ENCODE data around the gene CREB3L2. TPM values are rescaled to one million over a fixed set of nuclear protein-coding genes. Genes with fewer than 3 reads are reported as not detected.

The CREB3L2 gene
- total and polyA plus RNA-seq, 2 of the 4 experiments (the other 2 are of a cell fraction): 42.3 to 57.9 TPM

GRCh38 chr7:137976696-137977095, 25.2 kb downstream of the CREB3L2 start:
- H3K9me3 ChIP-seq (ENCODE audit: control insufficient read depth, insufficient read depth, low read length): no peaks in the 10 kb centered on the region
- WGBS, 2 experiments (ENCODE audit: extremely low coverage in 2 of 2, insufficient read length in 1 of 2): no CpG with 5 or more reads among the region's 5 CpGs
- H3K9ac ChIP-seq (ENCODE audit: low read depth, low read length): no peak overlapping the region
- H3K56ac ChIP-seq (ENCODE audit: extremely low read depth, insufficient read depth, low read length): no peak overlapping the region
- H4K5ac ChIP-seq (ENCODE audit: low read depth, low read length): no peak overlapping the region
- H2AK9ac ChIP-seq (replicated peaks; ENCODE audit: low read depth, low read length, poor library complexity): no peak overlapping the region
- H3K79me1 ChIP-seq (ENCODE audit: low read depth in 1 of 2, low read length in 2 of 2): peaks cover 14 to 77% of the 10 kb centered on the region in 2 experiments
- peaks cover 7% of the 10 kb centered on the region; the same call in 1 of the 2 replicates for H4K20me1 ChIP-seq (ENCODE audit: insufficient read depth, low read length)
- no peak overlapping the region for H3K4me2 ChIP-seq (ENCODE audit: low read depth, low read length)
- TF ChIP-seq RFX5 (IDR thresholded peaks at IDR 0.05; ENCODE audit: low read depth, low read length) (no peak), MAZ (IDR thresholded peaks at IDR 0.05; ENCODE audit: borderline replicate concordance, low read depth, low read length) (no peak), CTCF (conservative IDR thresholded peaks at IDR 0.05; ENCODE audit: low read depth, low read length) (no peak), CHD1 (IDR thresholded peaks at IDR 0.05; ENCODE audit: low read depth, low read length) (no peak), BHLHE40 (IDR thresholded peaks at IDR 0.05; ENCODE audit: low read depth, low read length) (no peak), SMC3 (IDR thresholded peaks at IDR 0.05; ENCODE audit: low read depth, low read length) (no peak), MAFK (IDR thresholded peaks at IDR 0.05; ENCODE audit: low read depth, low read length) (no peak), MXI1 (IDR thresholded peaks at IDR 0.05; ENCODE audit: borderline replicate concordance, low read depth, low read length) (no peak)
- dilution Hi-C loops (cut with HindIII; ENCODE audit: low sequenced_read_pairs, unreplicated experiment) (no loop called here), intact Hi-C loops (cut with micrococcal nuclease) (no loop called here), in situ Hi-C loops (cut with MboI; ENCODE audit: low sequenced_read_pairs) (loop anchor here (25.0 kb wide), 1 partner anchor 839 kb away; no protein-coding TSS in a partner anchor)
- ChIA-PET POLR2A (ENCODE audit: unreplicated experiment) (no interaction called here), CTCF (no interaction called here)
- ATAC-seq (ENCODE audit: low read depth) (no peak), DNase-seq (no peak)
- H4K8ac ChIP-seq (ENCODE audit: low read depth in 2 of 2, low read length in 2 of 2): peak overlapping the region; percentile 30 to 45; a peak in 2 of 4 replicates
- H2BK5ac ChIP-seq (ENCODE audit: low read depth, low read length, poor library complexity, severe bottlenecking): peak overlapping the region; percentile 93
- no peak overlapping the region for H3K4me3 ChIP-seq (ENCODE audit: insufficient read depth, low read depth, low read length)
- H3K23ac ChIP-seq (ENCODE audit: low read depth, low read length): no peak overlapping the region
- peak overlapping the region; percentile 22; the same call in 1 of the 2 replicates for H2BK120ac ChIP-seq (ENCODE audit: low read depth, low read length)
- H3K4me1 ChIP-seq (ENCODE audit: control insufficient read depth, insufficient read depth, low read length): peaks cover 43% of the 10 kb centered on the region
- peak overlapping the region; percentile 46 for H3K14ac ChIP-seq (replicated peaks; ENCODE audit: low read depth, low read length)
- 0 out of 3 replicates have a peak overlapping the region, but pooled peaks have one; percentile 61 for H2BK15ac ChIP-seq (ENCODE audit: low read depth, low read length)
- H2AK5ac ChIP-seq (ENCODE audit: low read depth, low read length): peak overlapping the region; percentile 62
- H2AFZ ChIP-seq (replicated peaks; ENCODE audit: low read length, poor library complexity): no peak overlapping the region
- no peaks in the 10 kb centered on the region for H3K27me3 ChIP-seq (ENCODE audit: control insufficient read depth, insufficient read depth, low read length)
- H3K36me3 ChIP-seq (ENCODE audit: control insufficient read depth, insufficient read depth, low read length): peaks cover 5% of the 10 kb centered on the region
- H3K9me1 ChIP-seq (ENCODE audit: insufficient read depth, low read length): peaks cover 25% of the 10 kb centered on the region
- H4K91ac ChIP-seq (ENCODE audit: insufficient read depth, low read depth, low read length): peak overlapping the region; percentile 42; the same call in 1 of the 2 replicates
- H3K27ac ChIP-seq (ENCODE audit: insufficient read depth, low read length): peak overlapping the region; percentile 32; the same call in 1 of the 2 replicates
- no peak overlapping the region for H3K18ac ChIP-seq (ENCODE audit: low read depth, low read length)
- H3K4ac ChIP-seq (ENCODE audit: low read depth, low read length): peak overlapping the region; percentile 39
- H2BK20ac ChIP-seq (ENCODE audit: low read depth, low read length): peak overlapping the region; percentile 41; the same call in 1 of the 2 replicates
- BruUV-seq (replicated peaks): no TSS peak
